H54 (cell line): ENCODE results near the gene HOXD12.

Source experiments
- DNase-seq: peaks from one replicate; pipeline ENCODE4 v3.0.0; 2011; ENCODE audit warnings: low spot score, mixed read lengths; ENCODE audit not compliant: insufficient read length
- FAIRE-seq: peaks from 3 replicates; lab custom pipeline; 2011; peaks lifted over from hg19 to GRCh38; lab: Jason Lieb, UNC
- POLR2A ChIP-seq: IDR thresholded peaks from 2 replicates; pipeline ENCODE4 v1.6.1; 2011; ENCODE audit warnings: low read depth, mild to moderate bottlenecking, low read length

The HOXD12 gene

DNA sequence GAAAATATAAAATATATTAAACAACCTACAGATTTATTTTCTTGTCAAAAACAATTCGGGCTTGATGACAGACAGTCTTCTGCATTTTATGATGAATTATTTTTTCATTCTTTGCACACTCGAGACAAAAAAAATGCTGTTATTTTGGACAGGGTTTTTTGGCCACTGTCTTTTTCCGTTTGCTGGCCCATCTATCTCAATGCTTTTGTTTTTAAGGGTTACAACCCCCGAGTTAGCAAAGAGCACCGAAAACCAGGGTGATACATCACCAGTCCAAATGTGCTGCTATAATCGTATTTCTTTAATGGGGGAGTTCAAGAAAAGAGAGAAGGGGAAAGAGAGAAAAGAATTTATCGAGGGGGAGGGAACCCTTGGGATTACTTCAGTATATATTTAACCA is 23.5 kb upstream of the HOXD12 start:
- DNase-seq (no peak), FAIRE-seq (no peak)
- TF ChIP-seq POLR2A = no peak

DNA sequence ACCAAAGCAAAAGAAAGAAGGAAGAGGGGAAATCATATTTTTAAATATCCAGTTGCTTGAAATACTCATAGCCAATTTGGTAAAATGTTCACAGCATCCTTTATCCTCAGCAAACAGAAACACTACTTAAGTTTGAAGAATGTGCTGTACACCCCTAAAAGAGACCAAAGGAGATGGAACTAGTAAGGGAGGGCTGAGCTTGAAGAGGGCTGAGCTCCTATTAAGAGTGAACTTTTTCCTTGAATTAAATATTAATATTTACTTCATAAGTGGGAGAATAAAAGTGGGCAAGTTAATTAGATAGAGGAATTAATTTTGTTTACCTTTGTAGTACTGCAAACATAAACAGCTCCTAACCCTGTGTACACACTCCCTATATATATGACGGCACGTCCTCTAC is 22.8 kb upstream of the HOXD12 start:
- FAIRE-seq (no peak), DNase-seq (no peak)
- TF ChIP-seq POLR2A = no peak

DNA sequence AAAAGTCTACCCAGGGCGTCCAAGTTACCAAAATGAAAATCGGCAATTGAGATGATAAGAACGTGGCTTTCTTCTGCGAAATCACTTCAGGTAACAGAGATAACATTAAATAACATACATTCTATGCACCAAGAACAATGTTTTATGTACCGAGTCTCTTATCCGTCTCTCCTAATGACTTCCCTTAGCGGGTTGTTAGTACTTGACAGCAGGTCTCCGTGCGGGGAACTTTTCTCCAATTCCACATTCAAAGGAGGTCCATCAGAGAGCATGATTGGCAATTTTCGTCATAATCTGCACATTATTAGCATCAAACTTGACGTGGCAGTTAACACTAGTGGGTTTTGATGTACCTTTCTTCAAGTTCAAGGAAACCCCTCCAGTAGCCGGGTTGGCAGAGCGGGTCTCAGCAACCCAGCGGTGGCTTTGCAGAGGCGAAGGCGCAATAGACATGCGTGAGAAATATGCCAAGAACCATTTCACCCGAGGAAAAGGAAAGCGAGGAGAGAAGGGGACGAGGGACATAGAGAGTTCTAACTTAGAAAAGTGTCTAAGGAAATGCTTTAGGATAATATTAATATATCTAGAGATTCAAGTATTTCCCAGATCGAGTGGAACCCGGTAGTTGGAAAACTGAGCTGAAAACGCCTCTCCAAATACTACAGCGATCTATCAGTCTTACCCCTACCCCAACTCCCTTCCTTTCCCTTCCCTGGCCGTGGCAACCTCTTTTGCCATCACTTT is 20.9 kb upstream of the HOXD12 start:
- FAIRE-seq = no peak
- DNase-seq = no peak
- no peak for TF ChIP-seq POLR2A

DNA sequence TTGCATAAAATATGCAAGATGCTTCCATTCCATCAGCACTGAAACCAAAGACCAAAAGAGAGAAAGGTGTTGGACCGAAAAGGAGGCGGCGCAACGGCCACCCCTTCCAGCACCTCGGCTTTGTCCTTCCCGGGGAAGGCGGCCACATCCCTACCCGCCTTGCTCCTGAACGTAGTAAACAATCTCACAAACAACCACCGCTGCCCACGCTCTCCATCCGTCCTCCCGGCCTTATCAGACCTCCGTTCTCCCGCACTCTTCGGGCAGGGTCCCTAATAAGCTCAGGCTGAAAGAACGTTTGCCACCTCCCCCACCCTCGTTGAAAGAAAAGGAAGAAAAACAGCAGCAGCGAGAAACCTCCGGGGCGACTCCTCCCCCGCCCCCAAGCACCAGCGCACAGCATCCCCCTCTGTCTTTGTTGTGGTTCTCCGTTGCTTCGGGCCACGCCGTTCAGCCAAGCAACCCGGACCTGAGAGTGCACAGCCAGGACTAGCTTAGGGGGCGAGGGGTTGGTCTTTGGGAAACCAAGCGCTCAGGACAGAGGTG is 20.2 kb upstream of the HOXD12 start:
- DNase-seq = no peak
- no peak for TF ChIP-seq POLR2A
- no peak for FAIRE-seq

DNA sequence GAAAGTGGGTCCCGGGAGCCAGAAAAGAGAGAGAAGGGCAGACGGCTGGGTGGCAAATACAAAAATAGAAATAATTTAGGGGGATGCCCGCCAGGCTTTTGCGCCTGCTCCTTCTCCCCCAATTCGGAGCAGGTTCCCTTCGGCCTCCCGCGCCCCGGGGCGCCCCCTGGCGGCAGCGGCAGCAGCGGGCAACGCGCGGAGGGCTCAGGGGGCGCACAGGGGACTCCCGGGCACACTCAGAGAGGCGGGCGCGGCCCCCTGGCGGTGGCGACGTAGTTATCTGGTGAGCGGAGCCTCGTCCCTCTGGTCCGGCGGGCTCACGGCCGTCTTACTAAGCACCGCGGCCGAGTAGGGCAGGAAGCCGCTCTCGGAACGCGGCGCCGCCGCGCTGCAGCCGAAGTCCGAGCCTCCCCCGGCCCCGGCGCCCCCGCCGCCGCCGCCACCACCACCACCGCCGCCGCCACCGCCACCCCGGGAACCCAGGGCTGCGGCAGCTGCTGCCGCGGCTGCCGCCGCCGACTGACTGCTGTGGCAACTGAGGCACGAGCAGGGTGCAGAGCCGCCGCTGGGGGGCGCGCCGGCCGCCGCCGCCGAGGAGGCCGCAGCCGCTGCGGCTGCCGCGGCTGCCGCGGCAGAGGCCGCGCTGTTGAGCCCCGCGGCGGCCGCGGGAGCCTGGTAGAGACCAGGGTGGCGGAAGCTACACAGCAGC is 19.6 kb upstream of the HOXD12 start:
- no peak for FAIRE-seq
- no peak for TF ChIP-seq POLR2A
- peak; percentile 90 for DNase-seq

DNA sequence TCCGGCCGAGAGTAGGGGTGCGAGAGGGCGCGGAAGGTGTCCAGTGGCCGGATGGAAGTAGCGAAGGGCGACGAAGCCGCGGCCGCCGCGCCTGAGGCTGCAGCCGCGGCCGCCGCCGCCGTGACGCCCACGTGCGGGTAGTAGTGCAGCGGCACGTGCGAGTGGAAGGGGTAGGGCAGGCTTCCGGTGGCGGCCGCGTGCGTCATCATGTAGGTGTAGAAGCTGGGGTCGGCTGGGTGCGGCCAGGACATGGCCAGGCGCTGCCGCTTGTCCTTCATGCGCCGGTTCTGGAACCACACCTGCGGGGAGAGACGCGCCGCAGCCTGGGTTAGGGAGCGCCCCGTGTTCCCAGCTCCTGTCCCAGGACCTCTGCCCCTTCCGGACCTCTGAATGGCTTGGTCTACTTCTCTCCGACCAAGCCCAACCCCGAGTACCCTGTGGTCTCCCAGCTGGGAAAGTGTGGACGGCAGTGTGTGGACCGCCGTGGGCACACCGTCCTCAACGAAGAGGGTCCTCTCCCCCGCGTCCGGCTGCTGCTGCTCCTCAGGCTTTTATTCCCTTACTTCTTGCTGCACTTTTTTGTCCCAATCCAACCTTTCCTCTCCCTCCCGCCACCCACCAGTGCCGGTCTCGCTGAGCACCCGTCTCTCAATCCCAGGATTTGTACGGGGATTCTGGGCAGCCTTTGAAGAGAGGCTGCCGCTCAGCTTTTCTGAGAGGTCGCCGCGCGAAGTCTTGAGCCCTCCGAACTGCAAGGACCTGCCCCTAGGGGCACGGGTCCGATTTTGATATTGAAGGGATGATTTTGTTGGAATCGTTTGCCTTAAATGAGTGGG is 18.8 kb upstream of the HOXD12 start:
- TF ChIP-seq POLR2A = no peak
- FAIRE-seq (no peak), DNase-seq (no peak)

DNA sequence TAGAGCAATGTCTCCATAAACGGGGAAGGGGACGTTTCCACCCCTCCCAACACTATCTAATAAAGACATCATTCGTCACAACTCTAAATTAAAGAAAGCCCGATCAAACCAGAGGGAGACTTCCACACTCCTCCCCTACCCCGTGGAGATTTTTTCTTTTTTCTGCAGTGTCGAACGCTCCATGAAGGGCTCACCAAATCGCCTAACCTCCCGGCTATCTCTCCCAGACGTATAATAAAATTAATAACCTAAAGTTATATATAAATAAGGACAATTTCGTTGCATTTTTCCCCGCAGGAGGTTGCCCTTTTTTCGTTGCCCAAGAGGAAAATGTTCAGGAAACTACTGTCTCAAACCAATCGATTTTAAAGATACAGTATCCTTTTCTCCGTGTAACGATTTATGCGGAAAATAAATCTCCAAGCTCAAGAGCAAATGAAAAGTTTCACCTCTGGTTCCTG is 18.2 kb upstream of the HOXD12 start:
- no peak for TF ChIP-seq POLR2A
- FAIRE-seq = no peak
- no peak for DNase-seq

DNA sequence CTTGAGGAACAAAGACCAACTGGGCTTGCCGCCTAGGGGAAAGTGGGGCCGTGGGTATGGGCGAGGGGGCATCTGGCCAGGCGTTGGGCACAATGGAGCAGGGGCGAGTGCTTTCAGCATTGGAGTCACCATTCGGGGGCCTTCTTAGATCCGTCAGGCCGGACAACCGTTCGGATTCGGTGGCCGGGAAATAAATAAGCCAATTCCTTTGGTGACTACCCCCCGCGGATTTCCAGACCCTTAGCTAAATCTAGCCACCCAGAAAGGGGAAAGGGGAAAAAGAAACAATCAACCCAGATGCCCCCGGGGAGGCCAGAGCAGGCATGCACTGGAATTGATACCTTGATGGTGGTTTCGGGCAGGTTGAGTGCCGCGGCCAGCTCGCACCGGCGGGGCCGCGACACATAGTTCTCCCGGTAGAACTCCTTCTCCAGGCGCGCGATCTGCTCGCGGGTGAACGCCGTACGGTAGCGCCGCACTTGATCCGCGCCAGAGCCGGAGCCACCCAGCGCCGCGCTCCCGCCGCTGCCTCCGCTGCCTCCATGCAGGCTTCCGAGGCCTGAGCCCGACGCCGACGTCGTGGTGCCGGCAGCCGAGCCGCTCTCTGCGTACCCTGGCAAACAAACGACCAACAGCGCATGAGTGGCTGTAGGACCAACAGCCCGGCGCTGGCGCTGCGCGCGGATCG is 17.6 kb upstream of the HOXD12 start:
- no peak for TF ChIP-seq POLR2A
- FAIRE-seq = no peak
- no peak for DNase-seq

DNA sequence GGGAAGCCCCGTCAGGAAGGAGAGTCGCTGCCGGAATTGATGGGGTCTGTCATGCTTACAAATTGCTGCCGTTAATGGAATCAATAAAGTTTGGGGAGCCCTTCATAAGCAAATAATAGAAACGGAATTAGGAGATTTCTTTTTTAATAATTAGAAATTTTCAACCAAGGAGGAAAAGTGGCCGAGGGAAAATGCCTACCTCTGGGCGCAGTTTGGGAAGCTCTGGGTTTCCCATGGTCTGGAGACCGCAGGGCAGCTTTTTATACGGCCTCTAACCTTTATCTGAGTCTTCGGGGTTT is 17.1 kb upstream of the HOXD12 start:
- no peak for FAIRE-seq
- no peak for DNase-seq
- no peak for TF ChIP-seq POLR2A

DNA sequence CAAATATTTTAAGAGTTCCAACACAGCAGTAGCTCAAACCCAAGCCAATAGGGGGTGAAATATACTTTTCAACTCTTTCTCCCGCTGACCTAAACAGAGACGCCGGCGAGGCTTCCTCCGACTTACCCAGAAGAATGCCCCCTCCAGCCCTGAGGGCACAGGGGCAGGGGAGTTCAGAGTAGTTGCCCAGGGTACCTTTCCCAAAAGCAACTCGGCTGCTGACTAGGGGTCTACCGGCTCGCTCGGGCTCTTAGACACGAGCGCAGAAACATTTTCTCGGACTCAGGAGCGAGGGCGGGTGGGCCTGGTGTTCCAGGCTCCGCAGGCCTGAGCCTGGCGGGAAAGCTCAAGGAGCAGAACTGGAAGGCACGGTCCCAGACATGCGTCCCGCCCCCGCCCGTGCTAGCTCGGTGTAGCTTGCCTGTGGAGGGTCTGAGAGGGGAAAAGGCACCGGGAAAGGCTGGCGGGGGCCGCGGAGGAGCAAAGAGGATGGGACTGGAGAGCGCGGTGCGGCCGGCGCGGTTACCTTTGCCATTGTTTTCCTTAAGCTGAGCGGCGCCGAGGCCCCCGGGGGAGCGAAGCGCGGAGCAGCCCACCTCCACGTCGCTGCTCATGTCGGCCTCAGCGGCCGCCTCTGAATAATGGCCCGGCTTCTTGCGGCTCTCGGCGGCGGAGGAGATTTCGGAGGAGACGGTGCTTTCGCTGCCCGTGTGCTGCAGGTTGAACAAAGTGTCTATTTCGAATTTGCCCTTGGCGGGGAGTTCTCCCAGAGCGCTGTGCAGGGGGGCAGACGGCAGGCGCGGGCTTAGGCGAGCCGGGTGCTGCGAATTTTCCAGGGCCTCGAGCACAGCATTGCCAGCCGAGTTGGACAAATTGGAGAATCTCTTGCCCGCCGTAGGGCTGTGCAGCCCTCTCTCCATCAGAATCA is 16.5 kb upstream of the HOXD12 start:
- FAIRE-seq = no peak
- no peak for TF ChIP-seq POLR2A
- no peak for DNase-seq

DNA sequence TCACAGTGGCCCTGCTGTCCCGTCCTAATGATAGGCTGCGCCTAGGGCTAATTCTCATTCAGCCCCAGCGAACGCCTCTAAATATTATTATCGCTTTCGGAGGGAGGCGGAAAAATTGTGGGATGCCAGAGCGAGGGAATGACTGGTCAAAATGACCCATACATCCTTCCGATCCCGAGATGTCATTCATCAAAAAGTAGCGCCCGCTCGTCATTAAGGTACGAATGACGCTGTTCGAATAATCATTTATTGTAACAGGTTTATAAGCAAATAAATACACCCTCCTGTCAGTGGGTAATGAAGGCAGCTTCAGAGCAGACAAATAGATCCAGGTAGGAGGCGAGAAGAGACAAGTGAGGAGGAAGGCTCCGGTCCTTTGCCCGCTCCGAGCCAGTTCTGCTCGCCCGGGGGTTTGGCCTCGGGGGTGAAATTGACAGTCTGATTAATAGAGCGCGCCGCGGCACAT is 15.8 kb upstream of the HOXD12 start, which contains the start of gene EVX2:
Gene EVX2 (minus strand): TSS at position 167 of the 466 bp plus-strand sequence. CDS start 186 bp downstream, outside the sequence.
- FAIRE-seq (no peak), DNase-seq (no peak)
- no peak for TF ChIP-seq POLR2A

DNA sequence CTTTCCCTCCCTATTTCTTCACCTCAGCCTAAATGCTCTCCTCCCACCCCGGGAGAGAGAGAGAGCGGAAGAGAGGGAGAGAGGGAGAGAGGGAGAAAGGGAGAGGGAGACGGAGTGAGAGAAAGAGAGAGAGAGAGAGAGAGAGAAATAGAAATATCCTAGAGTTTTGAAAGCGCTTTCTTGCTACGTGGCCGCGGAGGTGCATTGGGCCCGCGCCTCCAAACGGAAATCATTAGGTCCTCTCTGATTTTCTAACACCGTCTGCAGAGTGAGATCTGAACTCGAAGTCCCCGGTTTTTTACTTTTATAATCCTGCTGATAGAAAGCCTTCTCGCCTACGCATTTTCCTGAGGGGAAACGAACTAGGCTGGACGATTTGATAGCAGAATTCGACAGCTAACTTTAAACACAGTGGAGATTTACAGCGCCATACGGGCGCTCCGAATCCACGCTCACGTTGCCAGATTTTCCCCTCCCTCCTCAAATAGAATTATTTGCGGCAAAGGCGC is 14.9 kb upstream of the HOXD12 start:
- no peak for FAIRE-seq
- no peak for DNase-seq
- TF ChIP-seq POLR2A = no peak
